Keratinocyte (primary cell): ENCODE measurements around the gene STX8.

Experiments used
- EZH2 ChIP-seq: IDR thresholded peaks from one replicate; pipeline ENCODE4 v1.6.1; 2012; ENCODE audit warnings: inconsistent platforms, mild to moderate bottlenecking, low read length, moderate library complexity
- TF ChIP-seq, protein P1 (sequence below), 3 experiments: IDR thresholded peaks in 1 of 3; conservative IDR thresholded peaks in 1 of 3; optimal IDR thresholded peaks in 1 of 3; 2 replicates in 2 of 3; 3 replicates in 1 of 3; pipeline versions ENCODE3 to v1.5.1; 2011; ENCODE audit warnings: low read length in 3 of 3, mild to moderate bottlenecking in 3 of 3, moderate library complexity in 2 of 3, control low read depth in 1 of 3, inconsistent platforms in 1 of 3; ENCODE audit not compliant: insufficient read depth in 2 of 3; ENCODE audit errors: extremely low read depth in 1 of 3

DNA sequence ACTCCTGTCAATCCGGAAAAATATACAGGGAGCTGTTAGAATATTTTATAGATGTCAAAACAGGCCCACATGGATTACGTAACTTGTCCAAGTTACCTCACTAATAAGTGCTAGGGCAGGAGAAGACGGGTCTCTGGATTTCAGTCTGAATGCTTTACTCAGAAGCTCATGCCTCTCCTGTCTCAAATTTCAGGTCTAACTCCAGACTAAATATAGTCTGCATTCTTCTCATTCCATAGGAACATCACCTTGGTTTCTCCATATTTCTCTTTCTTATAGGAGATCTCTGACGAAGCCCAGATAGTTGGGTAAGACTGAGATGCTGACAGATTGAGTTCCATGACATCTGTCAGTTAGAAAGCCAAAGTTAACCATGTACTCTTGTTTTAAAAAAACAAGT, 174.2 kb downstream of the STX8 start:
- TF ChIP-seq, protein P1, sequence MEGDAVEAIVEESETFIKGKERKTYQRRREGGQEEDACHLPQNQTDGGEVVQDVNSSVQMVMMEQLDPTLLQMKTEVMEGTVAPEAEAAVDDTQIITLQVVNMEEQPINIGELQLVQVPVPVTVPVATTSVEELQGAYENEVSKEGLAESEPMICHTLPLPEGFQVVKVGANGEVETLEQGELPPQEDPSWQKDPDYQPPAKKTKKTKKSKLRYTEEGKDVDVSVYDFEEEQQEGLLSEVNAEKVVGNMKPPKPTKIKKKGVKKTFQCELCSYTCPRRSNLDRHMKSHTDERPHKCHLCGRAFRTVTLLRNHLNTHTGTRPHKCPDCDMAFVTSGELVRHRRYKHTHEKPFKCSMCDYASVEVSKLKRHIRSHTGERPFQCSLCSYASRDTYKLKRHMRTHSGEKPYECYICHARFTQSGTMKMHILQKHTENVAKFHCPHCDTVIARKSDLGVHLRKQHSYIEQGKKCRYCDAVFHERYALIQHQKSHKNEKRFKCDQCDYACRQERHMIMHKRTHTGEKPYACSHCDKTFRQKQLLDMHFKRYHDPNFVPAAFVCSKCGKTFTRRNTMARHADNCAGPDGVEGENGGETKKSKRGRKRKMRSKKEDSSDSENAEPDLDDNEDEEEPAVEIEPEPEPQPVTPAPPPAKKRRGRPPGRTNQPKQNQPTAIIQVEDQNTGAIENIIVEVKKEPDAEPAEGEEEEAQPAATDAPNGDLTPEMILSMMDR (optimal IDR thresholded peaks at IDR 0.05 in 1 of 3, IDR thresholded peaks at IDR 0.05 in 1 of 3, conservative IDR thresholded peaks at IDR 0.05 in 1 of 3; ENCODE audit: extremely low read depth in 1 of 3, insufficient read depth in 2 of 3, low read length in 3 of 3), result no peak
- no peak for TF ChIP-seq EZH2
